Keratinocyte (primary cell): Measurements from ENCODE around the gene STAG3.

Experiments
- EZH2 ChIP-seq: IDR thresholded peaks from one replicate; pipeline ENCODE4 v1.6.1; 2012; ENCODE audit warnings: inconsistent platforms, mild to moderate bottlenecking, low read length, moderate library complexity
- TF ChIP-seq, protein P1 (sequence below), 3 experiments: IDR thresholded peaks in 1 of 3; conservative IDR thresholded peaks in 1 of 3; optimal IDR thresholded peaks in 1 of 3; 2 replicates in 2 of 3; 3 replicates in 1 of 3; pipeline versions ENCODE3 to v1.5.1; 2011; ENCODE audit warnings: low read length in 3 of 3, mild to moderate bottlenecking in 3 of 3, moderate library complexity in 2 of 3, control low read depth in 1 of 3, inconsistent platforms in 1 of 3; ENCODE audit not compliant: insufficient read depth in 2 of 3; ENCODE audit errors: extremely low read depth in 1 of 3

DNA sequence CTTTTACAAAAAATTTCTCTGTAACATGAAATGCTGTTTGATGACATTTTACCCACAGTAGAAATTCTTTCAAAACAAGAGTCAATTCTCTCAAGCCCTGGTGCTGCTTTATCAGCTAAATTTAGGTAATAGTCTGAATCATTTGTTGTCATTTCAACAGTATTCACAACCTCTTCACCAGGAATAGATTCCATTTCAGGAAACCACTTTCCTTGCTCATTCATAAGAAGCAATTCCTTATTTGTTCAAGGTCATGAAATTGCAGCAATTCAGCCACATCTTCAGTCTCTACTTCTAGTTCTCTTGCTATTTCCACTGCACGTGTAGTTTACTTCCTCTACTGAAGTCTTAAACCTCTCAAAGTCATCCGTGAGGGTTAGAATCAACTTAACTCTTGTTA is 14.1 kb downstream of the STAG3 start:
- no peak for TF ChIP-seq EZH2
- TF ChIP-seq, protein P1, sequence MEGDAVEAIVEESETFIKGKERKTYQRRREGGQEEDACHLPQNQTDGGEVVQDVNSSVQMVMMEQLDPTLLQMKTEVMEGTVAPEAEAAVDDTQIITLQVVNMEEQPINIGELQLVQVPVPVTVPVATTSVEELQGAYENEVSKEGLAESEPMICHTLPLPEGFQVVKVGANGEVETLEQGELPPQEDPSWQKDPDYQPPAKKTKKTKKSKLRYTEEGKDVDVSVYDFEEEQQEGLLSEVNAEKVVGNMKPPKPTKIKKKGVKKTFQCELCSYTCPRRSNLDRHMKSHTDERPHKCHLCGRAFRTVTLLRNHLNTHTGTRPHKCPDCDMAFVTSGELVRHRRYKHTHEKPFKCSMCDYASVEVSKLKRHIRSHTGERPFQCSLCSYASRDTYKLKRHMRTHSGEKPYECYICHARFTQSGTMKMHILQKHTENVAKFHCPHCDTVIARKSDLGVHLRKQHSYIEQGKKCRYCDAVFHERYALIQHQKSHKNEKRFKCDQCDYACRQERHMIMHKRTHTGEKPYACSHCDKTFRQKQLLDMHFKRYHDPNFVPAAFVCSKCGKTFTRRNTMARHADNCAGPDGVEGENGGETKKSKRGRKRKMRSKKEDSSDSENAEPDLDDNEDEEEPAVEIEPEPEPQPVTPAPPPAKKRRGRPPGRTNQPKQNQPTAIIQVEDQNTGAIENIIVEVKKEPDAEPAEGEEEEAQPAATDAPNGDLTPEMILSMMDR (optimal IDR thresholded peaks at IDR 0.05 in 1 of 3, IDR thresholded peaks at IDR 0.05 in 1 of 3, conservative IDR thresholded peaks at IDR 0.05 in 1 of 3; ENCODE audit: extremely low read depth in 1 of 3, insufficient read depth in 2 of 3, low read length in 3 of 3) = no peak
